ENCODE data around the gene POLDIP2. TPM values are rescaled to one million over a fixed set of nuclear protein-coding genes. Genes with fewer than 3 reads are reported as not detected.

The POLDIP2 gene
- total and polyA plus RNA-seq, 10 of the 15 experiments (the other 5 are each of a cell fraction or from before 2014, with no cell fraction given): 22.8 to 196 (median 121) TPM

- CTCF ChIA-PET: interaction anchor here (1.7 kb wide), 1 partner anchor 25 kb away, joined by 5 read pairs; no protein-coding TSS in a partner anchor
- SMC1A ChIA-PET (ENCODE audit: uncharacterized antibody, unreplicated experiment): interaction anchor here (0.5 to 1.4 kb wide), 3 partner anchors 18 to 140 kb away, joined by 3 to 4 read pairs (median 3); no protein-coding TSS in a partner anchor
- 78% methylated on average over 2 of the region's 2 CpGs for WGBS (ENCODE audit: insufficient coverage, insufficient replicate concordance, low lambda C conversion rate, missing lambda C conversion rate)
Observed at GRCh38 chr17:28391401-28391800, 34.1 kb upstream of the POLDIP2 start.

More at GRCh38 chr17:28391401-28391800, 34.1 kb upstream of the POLDIP2 start:
- Histone ChIP-seq H3K27ac (ENCODE audit: control insufficient read depth, insufficient read depth) (no peak overlapping the region), H3K4me2 (ENCODE audit: control insufficient read depth, insufficient read depth) (no peak overlapping the region), H4K20me1 (ENCODE audit: control insufficient read depth, insufficient read depth) (no peaks in the 10 kb centered on the region), H2AFZ (ENCODE audit: control insufficient read depth, low read depth, low read length) (no peak overlapping the region), H3K9ac (ENCODE audit: control insufficient read depth, insufficient read depth, low read length) (no peak overlapping the region), H3K4me1 (ENCODE audit: control insufficient read depth, insufficient read depth, low read length) (no peaks in the 10 kb centered on the region), H3K79me2 (ENCODE audit: control insufficient read depth, insufficient read depth, low read length) (no peaks in the 10 kb centered on the region), H3K4me3 (no peak overlapping the region), H3K27me3 (replicated peaks in 1 of 2; ENCODE audit: control insufficient read depth in 2 of 2, insufficient read depth in 2 of 2, low read length in 1 of 2) (no peaks in the 10 kb centered on the region), H3K36me3 (ENCODE audit: control insufficient read depth in 2 of 2, insufficient read depth in 2 of 2, low read length in 1 of 2) (peaks cover 0 to 15% of the 10 kb centered on the region in 2 experiments; a peak in 3 of 4 replicates), H3K9me3 (replicated peaks; ENCODE audit: control insufficient read depth, insufficient read depth, low read length) (no peaks in the 10 kb centered on the region)
- ATAC-seq (no peak), FAIRE-seq (no peak), DNase-seq (ENCODE audit: low read depth, low spot score) (no peak)
- intact Hi-C loops (cut with micrococcal nuclease; ENCODE audit: unreplicated experiment): no loop called here
- TF ChIP-seq, protein P1, sequence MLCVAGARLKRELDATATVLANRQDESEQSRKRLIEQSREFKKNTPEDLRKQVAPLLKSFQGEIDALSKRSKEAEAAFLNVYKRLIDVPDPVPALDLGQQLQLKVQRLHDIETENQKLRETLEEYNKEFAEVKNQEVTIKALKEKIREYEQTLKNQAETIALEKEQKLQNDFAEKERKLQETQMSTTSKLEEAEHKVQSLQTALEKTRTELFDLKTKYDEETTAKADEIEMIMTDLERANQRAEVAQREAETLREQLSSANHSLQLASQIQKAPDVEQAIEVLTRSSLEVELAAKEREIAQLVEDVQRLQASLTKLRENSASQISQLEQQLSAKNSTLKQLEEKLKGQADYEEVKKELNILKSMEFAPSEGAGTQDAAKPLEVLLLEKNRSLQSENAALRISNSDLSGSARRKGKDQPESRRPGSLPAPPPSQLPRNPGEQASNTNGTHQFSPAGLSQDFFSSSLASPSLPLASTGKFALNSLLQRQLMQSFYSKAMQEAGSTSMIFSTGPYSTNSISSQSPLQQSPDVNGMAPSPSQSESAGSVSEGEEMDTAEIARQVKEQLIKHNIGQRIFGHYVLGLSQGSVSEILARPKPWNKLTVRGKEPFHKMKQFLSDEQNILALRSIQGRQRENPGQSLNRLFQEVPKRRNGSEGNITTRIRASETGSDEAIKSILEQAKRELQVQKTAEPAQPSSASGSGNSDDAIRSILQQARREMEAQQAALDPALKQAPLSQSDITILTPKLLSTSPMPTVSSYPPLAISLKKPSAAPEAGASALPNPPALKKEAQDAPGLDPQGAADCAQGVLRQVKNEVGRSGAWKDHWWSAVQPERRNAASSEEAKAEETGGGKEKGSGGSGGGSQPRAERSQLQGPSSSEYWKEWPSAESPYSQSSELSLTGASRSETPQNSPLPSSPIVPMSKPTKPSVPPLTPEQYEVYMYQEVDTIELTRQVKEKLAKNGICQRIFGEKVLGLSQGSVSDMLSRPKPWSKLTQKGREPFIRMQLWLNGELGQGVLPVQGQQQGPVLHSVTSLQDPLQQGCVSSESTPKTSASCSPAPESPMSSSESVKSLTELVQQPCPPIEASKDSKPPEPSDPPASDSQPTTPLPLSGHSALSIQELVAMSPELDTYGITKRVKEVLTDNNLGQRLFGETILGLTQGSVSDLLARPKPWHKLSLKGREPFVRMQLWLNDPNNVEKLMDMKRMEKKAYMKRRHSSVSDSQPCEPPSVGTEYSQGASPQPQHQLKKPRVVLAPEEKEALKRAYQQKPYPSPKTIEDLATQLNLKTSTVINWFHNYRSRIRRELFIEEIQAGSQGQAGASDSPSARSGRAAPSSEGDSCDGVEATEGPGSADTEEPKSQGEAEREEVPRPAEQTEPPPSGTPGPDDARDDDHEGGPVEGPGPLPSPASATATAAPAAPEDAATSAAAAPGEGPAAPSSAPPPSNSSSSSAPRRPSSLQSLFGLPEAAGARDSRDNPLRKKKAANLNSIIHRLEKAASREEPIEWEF (IDR thresholded peaks at IDR 0.05; ENCODE audit: insufficient replicate concordance, low read depth, low read length): no peak
- TF ChIP-seq POLR2AphosphoS2 (IDR thresholded peaks at IDR 0.05; ENCODE audit: low read depth, low read length): no peak
- TF ChIP-seq SP1 (IDR thresholded peaks at IDR 0.05; ENCODE audit: low read depth, low read length): no peak
- TF ChIP-seq, protein P2, sequence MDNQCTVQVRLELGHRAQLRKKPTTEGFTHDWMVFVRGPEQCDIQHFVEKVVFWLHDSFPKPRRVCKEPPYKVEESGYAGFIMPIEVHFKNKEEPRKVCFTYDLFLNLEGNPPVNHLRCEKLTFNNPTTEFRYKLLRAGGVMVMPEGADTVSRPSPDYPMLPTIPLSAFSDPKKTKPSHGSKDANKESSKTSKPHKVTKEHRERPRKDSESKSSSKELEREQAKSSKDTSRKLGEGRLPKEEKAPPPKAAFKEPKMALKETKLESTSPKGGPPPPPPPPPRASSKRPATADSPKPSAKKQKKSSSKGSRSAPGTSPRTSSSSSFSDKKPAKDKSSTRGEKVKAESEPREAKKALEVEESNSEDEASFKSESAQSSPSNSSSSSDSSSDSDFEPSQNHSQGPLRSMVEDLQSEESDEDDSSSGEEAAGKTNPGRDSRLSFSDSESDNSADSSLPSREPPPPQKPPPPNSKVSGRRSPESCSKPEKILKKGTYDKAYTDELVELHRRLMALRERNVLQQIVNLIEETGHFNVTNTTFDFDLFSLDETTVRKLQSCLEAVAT (IDR thresholded peaks at IDR 0.05): no peak
- TF ChIP-seq, protein P3, sequence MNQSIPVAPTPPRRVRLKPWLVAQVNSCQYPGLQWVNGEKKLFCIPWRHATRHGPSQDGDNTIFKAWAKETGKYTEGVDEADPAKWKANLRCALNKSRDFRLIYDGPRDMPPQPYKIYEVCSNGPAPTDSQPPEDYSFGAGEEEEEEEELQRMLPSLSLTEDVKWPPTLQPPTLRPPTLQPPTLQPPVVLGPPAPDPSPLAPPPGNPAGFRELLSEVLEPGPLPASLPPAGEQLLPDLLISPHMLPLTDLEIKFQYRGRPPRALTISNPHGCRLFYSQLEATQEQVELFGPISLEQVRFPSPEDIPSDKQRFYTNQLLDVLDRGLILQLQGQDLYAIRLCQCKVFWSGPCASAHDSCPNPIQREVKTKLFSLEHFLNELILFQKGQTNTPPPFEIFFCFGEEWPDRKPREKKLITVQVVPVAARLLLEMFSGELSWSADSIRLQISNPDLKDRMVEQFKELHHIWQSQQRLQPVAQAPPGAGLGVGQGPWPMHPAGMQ (IDR thresholded peaks at IDR 0.05; ENCODE audit: borderline replicate concordance): no peak
- TF ChIP-seq EGR1 (IDR thresholded peaks at IDR 0.05; ENCODE audit: borderline replicate concordance in 1 of 2, low read depth in 2 of 2, low read length in 2 of 2): no peak
- no peak for TF ChIP-seq RUNX3 (IDR thresholded peaks at IDR 0.05; ENCODE audit: low read length)
- TF ChIP-seq KDM1A (IDR thresholded peaks at IDR 0.05; ENCODE audit: borderline replicate concordance): no peak
- no peak for TF ChIP-seq FOXK2 (IDR thresholded peaks at IDR 0.05)
- TF ChIP-seq, protein P4, sequence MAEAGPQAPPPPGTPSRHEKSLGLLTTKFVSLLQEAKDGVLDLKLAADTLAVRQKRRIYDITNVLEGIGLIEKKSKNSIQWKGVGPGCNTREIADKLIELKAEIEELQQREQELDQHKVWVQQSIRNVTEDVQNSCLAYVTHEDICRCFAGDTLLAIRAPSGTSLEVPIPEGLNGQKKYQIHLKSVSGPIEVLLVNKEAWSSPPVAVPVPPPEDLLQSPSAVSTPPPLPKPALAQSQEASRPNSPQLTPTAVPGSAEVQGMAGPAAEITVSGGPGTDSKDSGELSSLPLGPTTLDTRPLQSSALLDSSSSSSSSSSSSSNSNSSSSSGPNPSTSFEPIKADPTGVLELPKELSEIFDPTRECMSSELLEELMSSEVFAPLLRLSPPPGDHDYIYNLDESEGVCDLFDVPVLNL (IDR thresholded peaks at IDR 0.05; ENCODE audit: low read depth, low read length): no peak
- ChIA-PET POLR2A (interaction anchor here (0.7 kb wide), 1 partner anchor 318 kb away, joined by 4 read pairs; no protein-coding TSS in a partner anchor), RAD21 (ENCODE audit: unreplicated experiment) (interaction anchor here (0.6 kb wide), 1 partner anchor 129 kb away, joined by 4 read pairs; no protein-coding TSS in a partner anchor)
- in situ Hi-C loops (cut with MboI): no loop called here
- BruUV-seq (replicated peaks): no TSS peak

All from GM12878 (cell line).